Measurements from ENCODE around the gene PSMA6. TPM values are rescaled to one million over a fixed set of nuclear protein-coding genes. Genes with fewer than 3 reads are reported as not detected.

PSMA6 gene
- total and polyA plus RNA-seq, 2 experiments from 2014 or later = 216 to 296 TPM

DNA sequence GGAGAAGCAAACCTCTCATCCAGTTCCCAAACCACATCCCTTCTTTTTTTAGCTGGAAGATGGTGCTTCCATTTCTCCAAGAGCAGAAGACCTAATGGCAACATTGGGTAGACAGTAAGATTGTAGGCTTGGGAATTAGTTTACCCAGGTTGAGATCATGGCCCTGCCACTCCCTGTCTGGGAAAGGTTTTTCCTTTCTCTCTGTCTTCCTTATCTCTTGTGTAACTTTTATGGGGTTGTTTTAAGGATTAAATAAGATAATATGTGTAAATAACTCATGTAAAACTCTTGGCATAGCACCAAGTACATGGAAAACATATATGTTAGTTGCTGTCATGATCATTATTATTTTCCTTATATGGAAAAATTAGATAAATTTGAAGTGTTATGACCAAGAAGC is 23.2 kb upstream of the PSMA6 start (continued):
- no peak for TF ChIP-seq ZNF462 (CRISPR knock-in tag; IDR thresholded peaks at IDR 0.05)
- TF ChIP-seq JUNB (IDR thresholded peaks at IDR 0.05; ENCODE audit: unreplicated experiment) = no peak

DNA sequence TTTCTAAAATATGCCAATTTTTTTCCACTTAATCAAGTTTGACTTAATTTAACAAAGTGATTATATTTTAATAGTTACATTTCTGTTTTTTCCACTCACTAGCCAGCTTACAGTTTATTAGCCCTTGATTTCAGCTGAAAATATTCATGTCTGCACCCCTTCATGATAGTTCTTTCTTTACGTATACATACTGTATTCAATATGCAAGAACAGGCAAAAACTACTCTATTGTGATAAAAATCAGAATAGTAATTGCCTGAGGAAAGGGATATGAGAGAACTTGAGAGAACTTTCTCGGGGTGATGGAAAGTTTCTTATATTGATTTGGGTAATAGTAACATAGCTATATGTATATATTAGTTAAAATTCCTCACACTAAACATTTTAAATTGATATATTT is 17.4 kb upstream of the PSMA6 start:
- Histone ChIP-seq H3K4me2 (no peak overlapping the region), H3K79me2 (replicated peaks; ENCODE audit: insufficient read depth) (no peaks in the 10 kb centered on the region), H3K27me3 (ENCODE audit: insufficient read depth) (no peaks in the 10 kb centered on the region), H3F3A (replicated peaks; ENCODE audit: low read depth) (no peaks in the 10 kb centered on the region; the same call in 1 of the 2 replicates), H3K9me2 (ENCODE audit: insufficient read depth) (no peaks in the 10 kb centered on the region), H3K4me3 (no peak overlapping the region), H3K27ac (ENCODE audit: low read depth) (no peak overlapping the region), H4K20me1 (replicated peaks; ENCODE audit: insufficient read depth) (no peaks in the 10 kb centered on the region), H3K36me3 (ENCODE audit: insufficient read depth) (peaks cover 15% of the 10 kb centered on the region), H2AFZ (no peak overlapping the region), H3K4me1 (ENCODE audit: insufficient read depth) (0 out of 2 replicates have a peak, but pooled peaks cover 5% of the 10 kb centered on the region)
- peaks cover 10% of the 10 kb centered on the region; the same call in 2 of the 3 replicates for H3K36me3 Mint-ChIP-seq (ENCODE audit: low read depth)
- no peak overlapping the region for H3K4me3 Mint-ChIP-seq
- DNase-seq (ENCODE audit: low spot score) (no peak), ATAC-seq (no peak)
- no peaks in the 10 kb centered on the region for H3K9me3 Mint-ChIP-seq
- H3K4me1 Mint-ChIP-seq = peaks cover 5% of the 10 kb centered on the region; the same call in 2 of the 3 replicates
- H3K27ac Mint-ChIP-seq = no peak overlapping the region
- peaks cover 6% of the 10 kb centered on the region for H3K27me3 Mint-ChIP-seq (ENCODE audit: insufficient read depth, low read depth, poor library complexity)
- TF ChIP-seq CREB1 (CRISPR knock-in tag; IDR thresholded peaks at IDR 0.05; ENCODE audit: low read depth) = no peak
- TF ChIP-seq, protein P1, sequence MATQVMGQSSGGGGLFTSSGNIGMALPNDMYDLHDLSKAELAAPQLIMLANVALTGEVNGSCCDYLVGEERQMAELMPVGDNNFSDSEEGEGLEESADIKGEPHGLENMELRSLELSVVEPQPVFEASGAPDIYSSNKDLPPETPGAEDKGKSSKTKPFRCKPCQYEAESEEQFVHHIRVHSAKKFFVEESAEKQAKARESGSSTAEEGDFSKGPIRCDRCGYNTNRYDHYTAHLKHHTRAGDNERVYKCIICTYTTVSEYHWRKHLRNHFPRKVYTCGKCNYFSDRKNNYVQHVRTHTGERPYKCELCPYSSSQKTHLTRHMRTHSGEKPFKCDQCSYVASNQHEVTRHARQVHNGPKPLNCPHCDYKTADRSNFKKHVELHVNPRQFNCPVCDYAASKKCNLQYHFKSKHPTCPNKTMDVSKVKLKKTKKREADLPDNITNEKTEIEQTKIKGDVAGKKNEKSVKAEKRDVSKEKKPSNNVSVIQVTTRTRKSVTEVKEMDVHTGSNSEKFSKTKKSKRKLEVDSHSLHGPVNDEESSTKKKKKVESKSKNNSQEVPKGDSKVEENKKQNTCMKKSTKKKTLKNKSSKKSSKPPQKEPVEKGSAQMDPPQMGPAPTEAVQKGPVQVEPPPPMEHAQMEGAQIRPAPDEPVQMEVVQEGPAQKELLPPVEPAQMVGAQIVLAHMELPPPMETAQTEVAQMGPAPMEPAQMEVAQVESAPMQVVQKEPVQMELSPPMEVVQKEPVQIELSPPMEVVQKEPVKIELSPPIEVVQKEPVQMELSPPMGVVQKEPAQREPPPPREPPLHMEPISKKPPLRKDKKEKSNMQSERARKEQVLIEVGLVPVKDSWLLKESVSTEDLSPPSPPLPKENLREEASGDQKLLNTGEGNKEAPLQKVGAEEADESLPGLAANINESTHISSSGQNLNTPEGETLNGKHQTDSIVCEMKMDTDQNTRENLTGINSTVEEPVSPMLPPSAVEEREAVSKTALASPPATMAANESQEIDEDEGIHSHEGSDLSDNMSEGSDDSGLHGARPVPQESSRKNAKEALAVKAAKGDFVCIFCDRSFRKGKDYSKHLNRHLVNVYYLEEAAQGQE (IDR thresholded peaks at IDR 0.05; ENCODE audit: unreplicated experiment) = no peak
- TF ChIP-seq, protein P2, sequence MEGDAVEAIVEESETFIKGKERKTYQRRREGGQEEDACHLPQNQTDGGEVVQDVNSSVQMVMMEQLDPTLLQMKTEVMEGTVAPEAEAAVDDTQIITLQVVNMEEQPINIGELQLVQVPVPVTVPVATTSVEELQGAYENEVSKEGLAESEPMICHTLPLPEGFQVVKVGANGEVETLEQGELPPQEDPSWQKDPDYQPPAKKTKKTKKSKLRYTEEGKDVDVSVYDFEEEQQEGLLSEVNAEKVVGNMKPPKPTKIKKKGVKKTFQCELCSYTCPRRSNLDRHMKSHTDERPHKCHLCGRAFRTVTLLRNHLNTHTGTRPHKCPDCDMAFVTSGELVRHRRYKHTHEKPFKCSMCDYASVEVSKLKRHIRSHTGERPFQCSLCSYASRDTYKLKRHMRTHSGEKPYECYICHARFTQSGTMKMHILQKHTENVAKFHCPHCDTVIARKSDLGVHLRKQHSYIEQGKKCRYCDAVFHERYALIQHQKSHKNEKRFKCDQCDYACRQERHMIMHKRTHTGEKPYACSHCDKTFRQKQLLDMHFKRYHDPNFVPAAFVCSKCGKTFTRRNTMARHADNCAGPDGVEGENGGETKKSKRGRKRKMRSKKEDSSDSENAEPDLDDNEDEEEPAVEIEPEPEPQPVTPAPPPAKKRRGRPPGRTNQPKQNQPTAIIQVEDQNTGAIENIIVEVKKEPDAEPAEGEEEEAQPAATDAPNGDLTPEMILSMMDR (conservative IDR thresholded peaks at IDR 0.05; ENCODE audit: low read depth in 2 of 2) = no peak
- TF ChIP-seq, protein P3, sequence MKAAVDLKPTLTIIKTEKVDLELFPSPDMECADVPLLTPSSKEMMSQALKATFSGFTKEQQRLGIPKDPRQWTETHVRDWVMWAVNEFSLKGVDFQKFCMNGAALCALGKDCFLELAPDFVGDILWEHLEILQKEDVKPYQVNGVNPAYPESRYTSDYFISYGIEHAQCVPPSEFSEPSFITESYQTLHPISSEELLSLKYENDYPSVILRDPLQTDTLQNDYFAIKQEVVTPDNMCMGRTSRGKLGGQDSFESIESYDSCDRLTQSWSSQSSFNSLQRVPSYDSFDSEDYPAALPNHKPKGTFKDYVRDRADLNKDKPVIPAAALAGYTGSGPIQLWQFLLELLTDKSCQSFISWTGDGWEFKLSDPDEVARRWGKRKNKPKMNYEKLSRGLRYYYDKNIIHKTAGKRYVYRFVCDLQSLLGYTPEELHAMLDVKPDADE (IDR thresholded peaks at IDR 0.05) = no peak
- TF ChIP-seq STAT1 (IDR thresholded peaks at IDR 0.05; ENCODE audit: unreplicated experiment) = no peak

Data from GM23338 (cell line).